KOPT-K1 (cell line): Measurements from ENCODE around the gene ARHGAP8.
"Not testable (repeated sequence)": the region's sequence is repeated elsewhere in the genome, so short reads cannot be mapped to it uniquely, and the experiment has no call there.

Experiments used
- H3K27ac ChIP-seq: fragments of 200-600 bp; sonication (generic); 2 replicates; pipeline ENCODE4 v1.5.1; 2016; ENCODE audit warnings: antibody characterized with exemption, mild to moderate bottlenecking, low read depth, low read length; ENCODE audit not compliant: poor library complexity, severe bottlenecking
- H3K36me3 ChIP-seq: fragments of 200-600 bp; sonication (generic); 2 replicates; pipeline ENCODE4 v1.5.1; 2017; ENCODE audit warnings: antibody characterized with exemption, mild to moderate bottlenecking, low read length, moderate library complexity; ENCODE audit not compliant: insufficient read depth
- H3K9me3 ChIP-seq: fragments of 200-600 bp; sonication (generic); 2 replicates; pipeline ENCODE4 v1.5.1; 2017; ENCODE audit warnings: antibody characterized with exemption, low read length, mild to moderate bottlenecking; ENCODE audit not compliant: insufficient read depth, poor library complexity, severe bottlenecking

ARHGAP8 gene

GRCh38 chr22:44889255-44889878 lies 137.0 kb downstream of the ARHGAP8 start:
- no peaks in the 10 kb centered on the region for H3K36me3 ChIP-seq

GRCh38 chr22:44890416-44891292 lies 138.3 kb downstream of the ARHGAP8 start:
- no peak overlapping the region for H3K27ac ChIP-seq
- no peaks in the 10 kb centered on the region for H3K9me3 ChIP-seq
- no peaks in the 10 kb centered on the region for H3K36me3 ChIP-seq

More at GRCh38 chr22:44889255-44889878, 137.0 kb downstream of the ARHGAP8 start:
- Histone ChIP-seq H3K27ac (no peak overlapping the region), H3K9me3 (no peaks in the 10 kb centered on the region)

GRCh38 chr22:44891293-44891747 lies 138.9 kb downstream of the ARHGAP8 start:
- Histone ChIP-seq H3K9me3 (no peaks in the 10 kb centered on the region), H3K36me3 (no peaks in the 10 kb centered on the region), H3K27ac (no peak overlapping the region)

GRCh38 chr22:44891791-44892190 lies 139.4 kb downstream of the ARHGAP8 start:
- Histone ChIP-seq H3K27ac (no peak overlapping the region), H3K9me3 (no peaks in the 10 kb centered on the region), H3K36me3 (no peaks in the 10 kb centered on the region)

- no peak overlapping the region for H3K27ac ChIP-seq
- no peaks in the 10 kb centered on the region for H3K36me3 ChIP-seq
- no peaks in the 10 kb centered on the region for H3K9me3 ChIP-seq
Measured at GRCh38 chr22:44892243-44892642, 139.9 kb downstream of the ARHGAP8 start.

- Histone ChIP-seq H3K27ac (no peak overlapping the region), H3K36me3 (no peaks in the 10 kb centered on the region), H3K9me3 (no peaks in the 10 kb centered on the region)
Measured at GRCh38 chr22:44892803-44893730, 140.7 kb downstream of the ARHGAP8 start.

GRCh38 chr22:44893731-44894080 lies 141.3 kb downstream of the ARHGAP8 start:
- no peaks in the 10 kb centered on the region for H3K9me3 ChIP-seq
- H3K27ac ChIP-seq: no peak overlapping the region
- H3K36me3 ChIP-seq: no peaks in the 10 kb centered on the region

GRCh38 chr22:44894321-44894720 lies 141.9 kb downstream of the ARHGAP8 start:
- Histone ChIP-seq H3K36me3 (no peaks in the 10 kb centered on the region), H3K9me3 (no peaks in the 10 kb centered on the region), H3K27ac (no peak overlapping the region)

- H3K9me3 ChIP-seq: no peaks in the 10 kb centered on the region
- no peaks in the 10 kb centered on the region for H3K36me3 ChIP-seq
- H3K27ac ChIP-seq: no peak overlapping the region
Measured at GRCh38 chr22:44894782-44895181, 142.4 kb downstream of the ARHGAP8 start.

GRCh38 chr22:44895296-44896055 lies 143.1 kb downstream of the ARHGAP8 start:
- peaks cover 1% of the 10 kb centered on the region for H3K9me3 ChIP-seq
- no peak overlapping the region for H3K27ac ChIP-seq
- H3K36me3 ChIP-seq: no peaks in the 10 kb centered on the region

- H3K27ac ChIP-seq: no peak overlapping the region
- H3K9me3 ChIP-seq: peaks cover 19% of the 10 kb centered on the region
- no peaks in the 10 kb centered on the region for H3K36me3 ChIP-seq
Measured at GRCh38 chr22:44898236-44898635, 145.9 kb downstream of the ARHGAP8 start.

GRCh38 chr22:44901301-44901700 lies 148.9 kb downstream of the ARHGAP8 start:
- Histone ChIP-seq H3K36me3 (no peaks in the 10 kb centered on the region), H3K27ac (no peak overlapping the region), H3K9me3 (peaks cover 19% of the 10 kb centered on the region)

- not testable (repeated sequence) for H3K27ac ChIP-seq, H3K36me3 ChIP-seq
- H3K9me3 ChIP-seq: peaks cover 19% of the 10 kb centered on the region
Measured at GRCh38 chr22:44903164-44903563, 150.8 kb downstream of the ARHGAP8 start.

- peaks cover 19% of the 10 kb centered on the region for H3K9me3 ChIP-seq
- not testable (repeated sequence) for H3K27ac ChIP-seq, H3K36me3 ChIP-seq
Measured at GRCh38 chr22:44904492-44905152, 152.2 kb downstream of the ARHGAP8 start.
